Adrenal gland (tissue), 5 donors: ENCODE results near the gene MOB1A.

ENCODE experiments used
- CTCF ChIP-seq, 6 experiments: fragments of 450-650 bp in 4 of 6; fragments of 200-600 bp in 2 of 6; sonication (generic) in 1 of 6; IDR thresholded peaks; 1 replicate in 5 of 6; 2 replicates in 1 of 6; pipeline versions ENCODE4 v1.5.1 to v1.8.0; 2016 to 2021; ENCODE audit warnings: antibody characterized with exemption in 6 of 6, mild to moderate bottlenecking in 2 of 6, moderate library complexity in 1 of 6
- POLR2A ChIP-seq, 2 donors: fragments of 450-650 bp; IDR thresholded peaks; one replicate each; pipeline ENCODE4 v1.6.1; 2017; ENCODE audit warnings: antibody characterized with exemption in 2 of 2, mild to moderate bottlenecking in 2 of 2, moderate library complexity in 1 of 2
- donor health status: DM: no; HTN: no; CAD: no.

- TF ChIP-seq CTCF (IDR thresholded peaks at IDR 0.05) (no peak), POLR2A (IDR thresholded peaks at IDR 0.05) (no peak)
These were observed 29.5 kb downstream of the MOB1A start for GRCh38 chr2:74149247-74149525.
